Coronary artery (tissue), 2 donors: ENCODE measurements around the gene AKR1B1.

ENCODE experiments used
- DNase-seq: peaks from one replicate; pipeline ENCODE4 v3.0.0-alpha.2; 2017; ENCODE audit warnings: low spot score
- H3K27ac ChIP-seq, 2 donors: fragments of 200-600 bp; sonication (generic); one replicate each; pipeline ENCODE4 v1.5.1; 2016 to 2019
- H3K4me3 ChIP-seq: fragments of 200-600 bp; sonication (generic); 2 replicates; pipeline ENCODE4 v1.5.1; 2016; ENCODE audit warnings: mild to moderate bottlenecking, moderate library complexity
- TF ChIP-seq, protein P1 (sequence below): fragments of 200-600 bp; sonication (generic); IDR thresholded peaks from one replicate; pipeline ENCODE4 v1.5.1; 2019; ENCODE audit warnings: antibody characterized with exemption

Gene AKR1B1

GRCh38 chr7:134432296-134433152, 26.4 kb downstream of the AKR1B1 start:
- peak; percentile 86 for DNase-seq
- TF ChIP-seq, protein P1, sequence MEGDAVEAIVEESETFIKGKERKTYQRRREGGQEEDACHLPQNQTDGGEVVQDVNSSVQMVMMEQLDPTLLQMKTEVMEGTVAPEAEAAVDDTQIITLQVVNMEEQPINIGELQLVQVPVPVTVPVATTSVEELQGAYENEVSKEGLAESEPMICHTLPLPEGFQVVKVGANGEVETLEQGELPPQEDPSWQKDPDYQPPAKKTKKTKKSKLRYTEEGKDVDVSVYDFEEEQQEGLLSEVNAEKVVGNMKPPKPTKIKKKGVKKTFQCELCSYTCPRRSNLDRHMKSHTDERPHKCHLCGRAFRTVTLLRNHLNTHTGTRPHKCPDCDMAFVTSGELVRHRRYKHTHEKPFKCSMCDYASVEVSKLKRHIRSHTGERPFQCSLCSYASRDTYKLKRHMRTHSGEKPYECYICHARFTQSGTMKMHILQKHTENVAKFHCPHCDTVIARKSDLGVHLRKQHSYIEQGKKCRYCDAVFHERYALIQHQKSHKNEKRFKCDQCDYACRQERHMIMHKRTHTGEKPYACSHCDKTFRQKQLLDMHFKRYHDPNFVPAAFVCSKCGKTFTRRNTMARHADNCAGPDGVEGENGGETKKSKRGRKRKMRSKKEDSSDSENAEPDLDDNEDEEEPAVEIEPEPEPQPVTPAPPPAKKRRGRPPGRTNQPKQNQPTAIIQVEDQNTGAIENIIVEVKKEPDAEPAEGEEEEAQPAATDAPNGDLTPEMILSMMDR: peak; percentile 67
- H3K4me3 ChIP-seq: peak overlapping the region; percentile 66
- peak overlapping the region; percentile 53 to 85 for H3K27ac ChIP-seq

GRCh38 chr7:134431815-134432214, 27.1 kb downstream of the AKR1B1 start:
- peak overlapping the region; percentile 66 for H3K4me3 ChIP-seq
- TF ChIP-seq, protein P1: no peak
- no peak for DNase-seq
- H3K27ac ChIP-seq: peak overlapping the region; percentile 53 to 85

GRCh38 chr7:134429481-134429880, 29.4 kb downstream of the AKR1B1 start:
- no peak overlapping the region for H3K27ac ChIP-seq
- DNase-seq: no peak
- TF ChIP-seq, protein P1: no peak
- no peak overlapping the region for H3K4me3 ChIP-seq

DNA sequence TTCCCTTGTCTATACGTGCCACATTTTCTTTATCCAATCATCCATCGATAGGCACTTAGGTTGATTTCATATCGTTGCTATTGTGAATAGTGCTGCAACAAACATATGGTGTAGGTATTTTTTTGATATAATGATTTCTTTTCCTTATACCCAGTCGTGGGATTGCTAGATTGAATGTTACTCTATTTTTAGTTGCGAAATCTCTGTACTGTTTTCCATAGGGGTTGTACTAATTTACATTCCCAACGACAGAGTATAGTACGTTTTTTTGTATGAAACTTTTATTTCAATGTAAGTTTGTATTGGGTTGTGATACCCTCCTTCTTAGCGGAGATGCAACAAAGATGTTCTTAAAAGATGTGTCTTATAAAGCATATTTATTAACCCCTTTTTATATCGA, 30.0 kb downstream of the AKR1B1 start:
- H3K27ac ChIP-seq: no peak overlapping the region
- no peak overlapping the region for H3K4me3 ChIP-seq
- no peak for DNase-seq
- TF ChIP-seq, protein P1: no peak

DNA sequence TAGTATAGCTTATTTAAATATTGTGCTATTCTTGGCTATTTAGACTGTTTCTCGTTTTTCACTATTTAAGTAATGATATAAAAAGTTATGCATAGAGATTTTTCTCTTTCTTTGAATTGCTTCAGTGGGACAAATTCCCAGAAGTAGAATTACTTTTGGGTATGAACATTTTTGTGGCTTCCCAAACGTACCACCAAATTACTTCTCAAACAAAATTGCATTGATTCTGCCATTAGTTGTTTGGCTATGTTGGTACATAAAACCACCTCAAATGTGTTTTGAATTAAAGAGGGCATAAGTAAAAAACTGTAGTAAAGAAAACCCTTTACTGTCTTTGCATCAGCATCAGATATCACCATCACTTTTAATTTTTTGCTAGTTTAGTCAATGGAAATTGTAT, 31.0 kb downstream of the AKR1B1 start:
- no peak overlapping the region for H3K27ac ChIP-seq
- no peak overlapping the region for H3K4me3 ChIP-seq
- no peak for DNase-seq
- TF ChIP-seq, protein P1: no peak

DNA sequence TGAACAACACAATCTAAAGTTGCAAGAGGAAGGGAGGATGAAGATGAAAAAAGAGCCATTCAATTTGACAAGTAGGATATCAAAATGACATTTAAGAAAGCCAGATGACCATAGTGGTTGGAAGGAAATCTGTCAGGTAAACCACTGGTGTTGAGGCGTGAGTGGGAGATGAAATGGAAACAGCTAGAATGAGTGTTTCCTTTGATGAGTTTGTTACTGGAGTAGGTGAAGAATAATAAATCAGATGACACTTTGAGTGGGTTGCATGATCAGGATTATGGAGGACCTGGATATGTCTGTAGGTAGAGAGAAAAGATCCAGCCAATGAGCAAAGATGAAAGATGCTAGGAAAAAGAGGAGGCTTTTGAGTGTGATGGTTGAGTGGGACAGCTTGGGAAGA, 33.1 kb downstream of the AKR1B1 start:
- Histone ChIP-seq H3K27ac (no peak overlapping the region), H3K4me3 (no peak overlapping the region)
- DNase-seq: no peak
- TF ChIP-seq, protein P1: no peak

DNA sequence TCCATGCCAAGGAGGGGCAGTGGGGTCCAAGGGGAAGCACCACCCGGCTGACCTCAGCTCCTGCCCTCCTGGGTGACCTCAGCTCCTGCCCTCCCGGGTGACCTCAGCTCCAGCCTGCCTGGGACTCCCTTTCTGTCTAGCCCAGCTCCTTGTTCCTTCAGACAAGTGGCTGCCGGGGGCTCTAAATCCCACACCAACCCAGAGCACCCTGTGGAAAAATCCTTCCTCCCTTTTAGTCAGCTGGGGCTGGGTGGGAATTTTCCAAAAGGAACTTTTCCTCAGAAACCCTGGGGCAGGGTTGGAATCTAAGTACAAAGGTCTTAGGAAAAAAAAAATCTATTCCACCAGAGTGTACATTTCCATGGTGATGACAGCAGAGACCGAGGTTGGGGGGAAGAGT, 36.3 kb downstream of the AKR1B1 start:
- no peak overlapping the region for H3K4me3 ChIP-seq
- H3K27ac ChIP-seq: no peak overlapping the region
- TF ChIP-seq, protein P1: no peak
- DNase-seq: no peak
